Measurements from ENCODE around the gene RRBP1. TPM values are rescaled to one million over a fixed set of nuclear protein-coding genes. Genes with fewer than 3 reads are reported as not detected.

The RRBP1 gene
- total RNA-seq, 1 experiment from 2014 or later = 136 TPM

DNA sequence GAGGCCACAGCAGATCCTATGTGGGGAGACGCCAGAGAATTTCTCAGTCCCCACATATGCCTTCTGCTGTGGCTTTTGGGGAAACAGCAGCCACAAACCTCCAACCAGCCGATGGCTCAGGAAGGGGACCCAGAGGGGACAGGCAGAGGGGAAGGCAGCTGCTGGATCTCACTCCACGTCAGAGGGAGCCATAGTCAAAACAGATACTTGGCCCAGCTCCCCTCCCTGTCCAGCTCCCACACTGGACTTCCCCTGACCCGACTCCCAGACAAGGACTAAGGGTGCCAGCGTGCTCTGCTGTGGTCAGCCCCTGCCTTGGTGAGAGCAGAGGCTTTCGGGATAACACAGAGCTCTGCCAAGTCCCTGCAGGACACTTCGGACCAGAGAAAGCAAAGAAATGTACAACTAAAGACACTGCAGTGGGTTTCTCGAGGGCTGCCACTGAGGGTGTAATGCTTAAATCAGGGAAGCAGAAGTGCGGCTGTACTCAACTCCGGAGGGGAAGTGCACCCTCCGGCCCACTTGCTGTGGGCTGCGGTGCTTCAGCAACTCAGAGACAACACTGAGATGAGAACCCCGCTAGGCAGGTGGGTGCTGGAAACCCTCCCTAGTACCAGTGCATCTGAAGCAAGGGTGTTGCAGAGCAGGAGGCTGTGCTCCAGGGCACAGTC is 47.2 kb downstream of the RRBP1 start:
- DNase-seq (ENCODE audit: low spot score) = no peak

DNA sequence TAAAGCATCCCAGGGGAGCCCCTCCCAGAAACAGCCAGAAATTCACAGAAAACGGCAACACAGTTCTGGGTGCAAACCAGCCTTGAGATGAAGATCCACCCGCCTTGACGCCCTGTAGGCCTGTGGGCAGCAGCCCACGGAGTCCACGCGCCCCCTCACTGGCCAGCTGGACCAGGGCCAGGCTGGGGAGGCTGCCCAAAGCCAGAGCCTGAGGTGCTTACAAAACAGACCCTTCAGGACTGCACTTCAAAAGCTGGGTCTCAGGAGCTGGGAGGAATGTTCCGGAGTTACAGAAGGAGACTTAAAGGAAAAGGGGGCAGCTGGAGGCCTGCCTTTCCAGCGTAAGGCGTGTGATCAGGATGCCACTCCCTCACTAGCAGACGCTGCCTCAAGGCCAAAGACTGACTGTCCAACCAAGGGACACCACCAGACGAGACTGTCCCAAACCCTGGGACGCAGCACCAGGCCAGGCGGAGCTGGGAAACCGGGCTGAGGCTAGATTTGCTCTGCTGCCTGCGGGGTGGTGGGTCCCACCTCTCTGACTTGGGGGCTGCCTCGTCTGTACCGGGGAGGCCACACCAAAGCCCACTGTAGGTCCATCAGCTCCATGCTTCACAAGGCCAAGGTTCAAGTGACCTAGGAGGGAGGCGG is 48.1 kb downstream of the RRBP1 start:
- DNase-seq (ENCODE audit: low spot score) = no peak

- no peak for DNase-seq (ENCODE audit: low spot score)
These were observed 48.7 kb downstream of the RRBP1 start for GRCh38 chr20:17633221-17633849.

- no peak for DNase-seq (ENCODE audit: low spot score)
These were observed 50.3 kb downstream of the RRBP1 start for GRCh38 chr20:17631576-17632319.

GRCh38 chr20:17630806-17631195 is 51.2 kb downstream of the RRBP1 start:
- no peak for DNase-seq (ENCODE audit: low spot score)

DNA sequence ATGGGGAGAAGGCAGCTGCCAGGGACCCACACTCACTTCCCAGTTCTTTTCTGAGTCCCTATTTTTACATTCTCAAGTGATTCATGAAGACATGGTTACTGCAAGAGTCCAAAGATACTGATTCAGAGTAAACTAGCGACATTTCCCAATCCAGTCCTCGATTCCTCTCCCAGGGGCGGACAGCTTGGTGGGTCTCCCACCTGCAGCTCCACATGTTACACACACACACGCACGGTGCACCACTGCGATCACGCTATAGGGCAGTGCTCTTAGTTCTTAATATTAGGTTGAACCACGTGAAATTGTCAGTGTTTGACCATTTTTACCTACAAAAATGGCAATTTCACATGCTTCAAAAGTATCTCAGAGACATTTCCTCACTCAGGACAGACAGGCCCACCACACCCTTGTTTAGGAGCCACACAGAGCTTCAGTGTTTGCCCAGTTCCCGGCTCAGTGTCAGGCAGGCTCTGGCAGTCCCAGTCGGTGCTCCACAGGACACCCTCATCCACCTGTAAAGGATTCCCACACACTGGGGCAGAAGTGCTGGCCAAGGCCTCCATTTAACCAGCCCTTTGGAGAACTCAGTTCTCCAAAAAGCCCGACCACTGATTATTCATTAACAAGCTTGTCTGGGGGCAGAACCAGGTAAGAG is 51.8 kb downstream of the RRBP1 start:
- no peak for DNase-seq (ENCODE audit: low spot score)

GRCh38 chr20:17629678-17630089 is 52.4 kb downstream of the RRBP1 start:
- DNase-seq (ENCODE audit: low spot score) = no peak

- DNase-seq (ENCODE audit: low spot score) = no peak
These were observed 53.0 kb downstream of the RRBP1 start for GRCh38 chr20:17629025-17629424.

DNA sequence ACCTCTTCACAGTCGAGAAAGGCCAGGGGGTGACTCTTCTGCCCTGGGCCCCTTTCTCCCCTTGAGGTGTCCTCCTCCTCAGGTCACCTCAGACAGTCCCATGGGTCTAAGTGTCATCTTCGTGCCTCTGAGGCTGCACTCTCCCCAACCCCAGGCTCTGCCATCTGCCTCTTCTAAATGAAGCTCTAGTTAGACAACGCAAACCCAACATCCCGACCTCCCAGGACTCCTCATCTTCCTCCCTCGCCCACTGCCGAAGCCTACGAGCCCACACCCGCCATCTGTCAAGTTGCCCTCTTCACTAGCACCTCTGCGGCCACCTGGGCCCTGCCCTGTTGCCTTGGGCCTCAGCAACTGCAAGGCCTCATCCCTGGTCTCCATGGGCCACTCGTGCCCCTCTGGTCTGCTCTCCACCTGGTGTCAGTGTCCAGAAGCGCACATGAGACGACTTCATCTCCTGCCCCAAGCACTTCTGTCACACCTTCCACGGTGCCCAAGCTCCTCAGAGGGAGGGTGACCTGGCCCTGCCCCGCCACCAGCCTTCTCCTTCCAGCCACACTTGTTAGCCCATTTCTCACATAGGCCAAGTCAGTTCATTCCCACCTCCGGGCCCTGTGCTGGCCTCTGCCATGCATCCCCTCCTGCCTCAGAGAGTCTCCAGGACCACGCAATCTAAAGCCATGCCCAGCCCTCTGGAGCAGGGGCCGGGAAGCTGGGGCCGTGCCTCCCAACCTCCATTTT is 53.8 kb downstream of the RRBP1 start:
- no peak for DNase-seq (ENCODE audit: low spot score)

GRCh38 chr20:17627101-17627955 is 54.7 kb downstream of the RRBP1 start:
- no peak for DNase-seq (ENCODE audit: low spot score)

DNA sequence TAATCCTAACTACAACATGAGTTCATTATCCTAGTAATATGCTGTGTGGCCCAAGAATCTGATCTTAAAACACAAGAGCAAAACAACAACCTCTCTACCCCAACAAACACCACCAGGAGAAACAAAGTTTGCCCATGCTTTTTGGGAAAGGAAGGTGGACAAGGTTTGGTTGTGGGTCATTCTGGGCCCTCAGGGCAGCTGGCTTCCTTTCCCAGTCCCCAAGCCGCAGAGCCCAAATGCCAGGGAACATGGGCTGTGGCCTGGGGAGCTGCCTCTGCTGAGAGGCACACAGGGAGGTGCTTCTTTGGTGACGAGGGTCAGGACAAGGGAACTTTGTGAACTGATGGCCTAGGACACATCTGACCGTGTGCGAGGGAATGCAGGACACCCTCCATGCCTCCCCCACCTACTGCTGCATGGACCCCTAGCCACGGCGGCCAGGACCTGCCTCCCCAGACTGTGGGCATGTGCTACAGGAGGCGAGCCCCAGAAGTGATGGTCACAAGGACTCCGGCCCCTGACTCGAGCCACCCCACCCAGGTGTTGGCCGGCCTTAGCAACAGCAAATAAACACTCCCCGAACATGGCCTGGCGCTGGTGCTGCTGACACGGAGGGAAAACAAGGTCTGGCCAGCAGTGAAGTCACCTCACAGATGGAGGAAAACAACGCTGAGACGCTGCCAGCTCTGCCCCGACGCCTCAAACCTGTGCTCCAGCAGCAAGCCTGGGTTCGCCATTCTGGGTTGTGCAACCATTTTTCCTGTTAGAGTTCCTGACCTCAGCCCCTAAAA is 55.6 kb downstream of the RRBP1 start:
- no peak for DNase-seq (ENCODE audit: low spot score)

GRCh38 chr20:17625246-17626051 is 56.6 kb downstream of the RRBP1 start:
- no peak for DNase-seq (ENCODE audit: low spot score)

DNA sequence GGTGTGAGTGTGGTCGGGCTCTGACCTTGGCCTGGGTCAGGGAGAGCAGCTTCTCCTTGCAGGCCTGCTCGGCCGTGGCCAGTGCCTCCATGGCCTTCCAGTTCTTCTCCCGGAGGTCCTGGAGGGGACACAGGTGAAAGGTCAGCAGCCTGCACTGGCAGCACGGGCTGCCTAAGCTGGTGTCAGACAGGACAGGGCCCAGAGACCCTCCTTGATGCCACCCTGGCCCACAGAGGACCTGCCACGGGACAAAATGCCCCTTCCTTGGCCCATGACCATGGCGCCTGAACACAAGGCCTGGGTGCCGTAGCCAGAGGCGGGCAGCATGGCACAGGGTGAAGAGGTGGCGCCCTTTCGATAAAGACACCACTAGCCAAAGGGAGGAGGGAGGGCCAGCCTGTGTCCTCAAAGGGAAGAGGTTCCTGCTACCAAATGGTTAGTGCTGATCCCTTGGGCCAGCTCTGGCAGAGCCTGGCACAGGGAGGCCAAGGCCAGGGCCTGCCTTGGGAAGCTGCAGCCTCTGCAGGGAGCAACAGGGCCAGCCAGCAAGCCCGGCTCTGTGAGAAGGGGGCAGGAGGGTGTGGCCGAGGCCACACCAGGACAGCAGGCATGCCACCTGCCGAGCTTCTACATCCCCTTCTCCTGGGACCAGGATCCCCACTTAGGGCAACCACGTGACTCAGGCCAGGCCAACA is 57.3 kb downstream of the RRBP1 start:
- DNase-seq (ENCODE audit: low spot score) = no peak

GRCh38 chr20:17624070-17624469 is 58.0 kb downstream of the RRBP1 start:
- DNase-seq (ENCODE audit: low spot score) = no peak

- DNase-seq (ENCODE audit: low spot score) = no peak
These were observed 59.1 kb downstream of the RRBP1 start for GRCh38 chr20:17622851-17623508.

GRCh38 chr20:17622086-17622850 is 59.8 kb downstream of the RRBP1 start:
- DNase-seq (ENCODE audit: low spot score) = no peak
